Gastroesophageal sphincter (tissue), 3 donors: ENCODE data around the gene PARVG.

Experiments used
- CTCF ChIP-seq, 4 experiments: fragments of 200-600 bp in 2 of 4; fragments of 450-650 bp in 2 of 4; sonication (generic) in 1 of 4; IDR thresholded peaks; one replicate each; pipeline ENCODE4 v1.5.1; 2017 to 2019; ENCODE audit warnings: antibody characterized with exemption in 4 of 4, mild to moderate bottlenecking in 2 of 4, moderate library complexity in 2 of 4
- POLR2A ChIP-seq, 2 donors: fragments of 450-650 bp; IDR thresholded peaks; one replicate each; pipeline ENCODE4 v1.6.1; 2017; ENCODE audit warnings: antibody characterized with exemption in 2 of 2, mild to moderate bottlenecking in 2 of 2, moderate library complexity in 1 of 2
- POLR2AphosphoS5 ChIP-seq: sonication (generic); formaldehyde crosslinking; IDR thresholded peaks from one replicate; pipeline ENCODE4 v1.6.1; 2017; ENCODE audit warnings: antibody characterized with exemption

- TF ChIP-seq CTCF (IDR thresholded peaks at IDR 0.05) = no peak
- no peak for TF ChIP-seq POLR2A (IDR thresholded peaks at IDR 0.05)
- TF ChIP-seq POLR2AphosphoS5 = no peak
These were observed 10.3 kb upstream of the PARVG start for GRCh38 chr22:44170470-44170869.
